K562 (cell line): ENCODE results near the gene NCOA3. TPM values are rescaled to one million over a fixed set of nuclear protein-coding genes. Genes with fewer than 3 reads are reported as not detected.

ENCODE experiments used
- ATAC-seq: fragments of 200-7000 bp; cut with Tn5 transposase; 3 replicates; pipeline ENCODE4 v1.9.1; 2020; ENCODE audit warnings: moderate library complexity
- BruUV-seq: library from RNA; stranded (reverse); fragments of 400-500 nt; replicated peaks from 2 replicates; lab custom pipeline; 2021; lab: Mats Ljungman, UMichigan
- CTCF ChIA-PET: fragments of 300-600 bp; formaldehyde crosslinking; extraction: SDS; loops from one replicate; lab custom pipeline; 2021; ENCODE audit warnings: low intra/inter-chr PET ratio; lab: Yijun Ruan, JAX
- POLR2A ChIA-PET: fragments of 300-600, 350-650 bp; sonication (Branson Sonifier 250); formaldehyde crosslinking; extraction: SDS; loops from one replicate; lab custom pipeline; 2021; ENCODE audit warnings: antibody characterized with exemption, inconsistent platforms; lab: Yijun Ruan, JAX
- DNase-seq, 4 experiments: peaks; one replicate each; pipeline versions ENCODE4 v3.0.0 to v3.0.0-alpha.2; 2011 to 2018; ENCODE audit warnings: low spot score in 3 of 4, mixed read lengths in 3 of 4; ENCODE audit errors: extremely low read depth in 1 of 4
- FAIRE-seq: peaks from 2 replicates; lab custom pipeline; 2011; peaks lifted over from hg19 to GRCh38; lab: Jason Lieb, UNC
- H2AFZ ChIP-seq: 2 replicates; pipeline ENCODE4 v1.6.0; 2011; ENCODE audit warnings: low read depth, low read length, control low read depth, inconsistent platforms
- H3K27ac ChIP-seq: fragments of 200-600 bp; 3 replicates; pipeline ENCODE4 v1.8.0; 2011; ENCODE audit warnings: low read depth, mild to moderate bottlenecking, control low read depth, inconsistent platforms, low read length, moderate library complexity, mixed read lengths; ENCODE audit errors: extremely low read depth
- H3K27me3 ChIP-seq, 2 experiments: fragments of 300-600 bp in 1 of 2; 2 replicates in 1 of 2; 3 replicates in 1 of 2; pipeline versions ENCODE4 v1.6.0 to v1.8.0; 2011; ENCODE audit warnings: inconsistent platforms in 2 of 2, low read length in 2 of 2, mild to moderate bottlenecking in 1 of 2, mixed read lengths in 1 of 2, moderate library complexity in 1 of 2; ENCODE audit not compliant: control insufficient read depth in 2 of 2, insufficient read depth in 2 of 2
- H3K36me3 ChIP-seq: fragments of 300-600 bp; 3 replicates; pipeline ENCODE4 v1.8.0; 2011; ENCODE audit warnings: mild to moderate bottlenecking, low read length, inconsistent platforms; ENCODE audit not compliant: control insufficient read depth, insufficient read depth
- H3K4me1 ChIP-seq, 2 experiments: fragments of 200-600 bp in 1 of 2; replicated peaks in 1 of 2; 2 replicates in 1 of 2; 3 replicates in 1 of 2; pipeline versions ENCODE4 v1.5.1 to v1.8.0; 2011; ENCODE audit warnings: inconsistent platforms in 2 of 2, low read length in 2 of 2, mild to moderate bottlenecking in 1 of 2, mixed read lengths in 1 of 2, moderate library complexity in 1 of 2; ENCODE audit not compliant: control insufficient read depth in 2 of 2, insufficient read depth in 2 of 2
- H3K4me2 ChIP-seq: 2 replicates; pipeline ENCODE4 v1.6.1; 2011; ENCODE audit warnings: low read length, control low read depth, inconsistent platforms, mixed read lengths; ENCODE audit not compliant: insufficient read depth
- H3K4me3 ChIP-seq: fragments of 200-600 bp; sonication (generic), shearing (Covaris generic); 2 replicates; pipeline ENCODE4 v1.5.1; 2016; ENCODE audit warnings: control low read depth, inconsistent platforms
- H3K79me2 ChIP-seq: fragments of 200-600 bp; 3 replicates; pipeline ENCODE4 v1.8.0; 2011; ENCODE audit warnings: low read length, inconsistent platforms; ENCODE audit not compliant: control insufficient read depth, insufficient read depth
- H3K9ac ChIP-seq, 2 experiments: 2 replicates each; pipeline versions ENCODE4 v1.6.0 to v1.6.1; 2011; ENCODE audit warnings: low read depth in 2 of 2, low read length in 2 of 2, control low read depth in 1 of 2, inconsistent platforms in 1 of 2, mild to moderate bottlenecking in 1 of 2, mixed read lengths in 1 of 2; ENCODE audit not compliant: insufficient read depth in 1 of 2
- H3K9me1 ChIP-seq: one replicate; pipeline ENCODE4 v1.6.0; 2011; ENCODE audit warnings: inconsistent platforms, mild to moderate bottlenecking, low read length, moderate library complexity; ENCODE audit not compliant: control insufficient read depth, insufficient read depth
- H3K9me3 ChIP-seq: replicated peaks from 2 replicates; pipeline ENCODE4 v1.5.1; 2011; ENCODE audit warnings: low read depth, low read length, inconsistent platforms; ENCODE audit not compliant: control insufficient read depth, insufficient read depth
- H4K20me1 ChIP-seq: replicated peaks from 2 replicates; pipeline ENCODE4 v1.6.1; 2011; ENCODE audit warnings: low read length, inconsistent platforms, mixed read lengths; ENCODE audit not compliant: control insufficient read depth, insufficient read depth
- AFF1 ChIP-seq, 2 experiments: fragments of 450-650 bp; IDR thresholded peaks; 2 replicates each; pipeline ENCODE4 v1.6.1; 2018; ENCODE audit warnings: mild to moderate bottlenecking in 2 of 2, low read depth in 1 of 2; ENCODE audit not compliant: partially characterized antibody in 2 of 2
- ETS2 ChIP-seq: IDR thresholded peaks from 2 replicates; pipeline ENCODE4 v1.6.1; 2016; ENCODE audit warnings: borderline replicate concordance, missing genetic modification characterization, mild to moderate bottlenecking, moderate library complexity, missing compliant biosample characterization; ENCODE audit not compliant: poor library complexity, severe bottlenecking
- HMBOX1 ChIP-seq: sonication (generic); IDR thresholded peaks from 2 replicates; pipeline ENCODE4 v1.6.1; 2016
- KAT8 ChIP-seq: fragments of 450-650 bp; IDR thresholded peaks from 2 replicates; pipeline ENCODE4 v1.6.1; 2016; ENCODE audit warnings: low read depth, mild to moderate bottlenecking
- MNT ChIP-seq, 2 experiments: fragments of 450-650 bp; conservative IDR thresholded peaks; 2 replicates each; pipeline ENCODE4 v1.6.1; 2017; ENCODE audit warnings: mild to moderate bottlenecking in 2 of 2, moderate library complexity in 2 of 2
- PBX2 ChIP-seq, 2 experiments: IDR thresholded peaks in 1 of 2; conservative IDR thresholded peaks in 1 of 2; 2 replicates each; pipeline ENCODE4 v1.6.1; 2016; ENCODE audit warnings: low read depth in 2 of 2, mild to moderate bottlenecking in 1 of 2, missing compliant biosample characterization in 1 of 2, missing genetic modification characterization in 1 of 2, moderate library complexity in 1 of 2
- ZBTB17 ChIP-seq: fragments of 450-650 bp; formaldehyde crosslinking; IDR thresholded peaks from 2 replicates; pipeline ENCODE4 v1.4.0; 2020; ENCODE audit warnings: mild to moderate bottlenecking
- ZFP1 ChIP-seq: fragments of 450-650 bp; formaldehyde crosslinking; IDR thresholded peaks from 2 replicates; pipeline ENCODE4 v1.4.0; 2020; ENCODE audit warnings: mild to moderate bottlenecking, mixed read lengths
- WGBS: fragments of 100-300 bp; shearing (Covaris generic); methylation state at CpG from one replicate; pipeline ENCODE4 v1.1.6; 2016; ENCODE audit warnings: low coverage, mixed read lengths; ENCODE audit not compliant: insufficient coverage; ENCODE audit errors: missing lambda C conversion rate; 5-methylcytosine and 5-hydroxymethylcytosine counted together
- in situ Hi-C: fragments of 300-500 bp; cut with MboI; formaldehyde crosslinking; loops from 4 replicates; pipeline ENCODE4 v1.15.0; 2018; ENCODE audit warnings: inconsistent platforms, mixed read lengths
- intact Hi-C: fragments of 100-400 bp; cut with micrococcal nuclease; formaldehyde crosslinking; loops from 2 replicates; pipeline ENCODE4 v1.14.2; 2022
- polyA plus RNA-seq, 8 experiments: library from polyadenylated mRNA; depleted of rRNA in 4 of 8; stranded (reverse) in 5 of 8; unstranded in 3 of 8; fragments of >200 nt; fragmentation: Nextera tagmentation in 2 of 8; fragmentation: Illumina TruSeq in 1 of 8; extraction: Ambion mirVana in 2 of 8; extraction: Trizol in 1 of 8; gene quantifications; 2 replicates each; pipeline versions ENCODE4 v1.2.1 to v1.2.3, GENCODE V29; 2011 to 2014; ENCODE audit warnings: inconsistent platforms in 1 of 8, missing spikeins in 1 of 8
- total RNA-seq, 7 experiments: library from RNA; depleted of rRNA in 6 of 7; stranded (reverse); fragments of >200 nt in 6 of 7; fragmentation: Illumina TruSeq in 2 of 7; extraction: Trizol in 2 of 7; gene quantifications; 2 replicates each; pipeline versions ENCODE4 v1.2.1 to v1.2.3, GENCODE V29; 2011 to 2021; ENCODE audit warnings: low replicate concordance in 1 of 7

NCOA3 gene
- total and polyA plus RNA-seq, 9 of the 15 experiments (the other 6 are each of a cell fraction or from before 2014, with no cell fraction given): 3.2 to 24.3 (median 14.4) TPM

- Histone ChIP-seq H3K9me1 (no peaks in the 10 kb centered on the region), H4K20me1 (no peaks in the 10 kb centered on the region; the same call in 1 of the 2 replicates), H3K79me2 (peaks cover 68% of the 10 kb centered on the region), H3K4me2 (peak overlapping the region; percentile 88), H3K4me1 (peaks cover 6 to 8% of the 10 kb centered on the region in 2 experiments; a peak in 3 of 5 replicates), H3K27ac (peak overlapping the region; percentile 82), H3K27me3 (no peaks in the 10 kb centered on the region), H2AFZ (peak overlapping the region; percentile 85), H3K4me3 (peak overlapping the region; percentile 98), H3K36me3 (no peaks in the 10 kb centered on the region), H3K9me3 (no peaks in the 10 kb centered on the region), H3K9ac (peak overlapping the region; percentile 91 to 98)
- FAIRE-seq (peak; percentile 15), ATAC-seq (peak; percentile 29), DNase-seq (peak; percentile 43 to 49 (median 44))
- ChIA-PET CTCF (no interaction called here), POLR2A (interaction anchor here (0.5 to 4.2 kb wide), 16 partner anchors 9 to 1694 kb away, joined by 3 to 43 read pairs (median 4); no protein-coding TSS in a partner anchor)
- BruUV-seq: TSS peak; percentile 51
- WGBS: 2% methylated on average over 28 of the region's 34 CpGs
- in situ Hi-C loops: loop anchor here (10.0 kb wide), 1 partner anchor 122 kb away; no protein-coding TSS in a partner anchor
- intact Hi-C loops: loop anchor here (2.0 to 5.0 kb wide), 2 partner anchors 72 to 120 kb away; no protein-coding TSS in a partner anchor
- no peak for TF ChIP-seq PBX2 (CRISPR knock-in tag; IDR thresholded peaks at IDR 0.05; ENCODE audit: low read depth)
- no peak for TF ChIP-seq PBX2 (tag; conservative IDR thresholded peaks at IDR 0.05; ENCODE audit: low read depth)
- no peak for TF ChIP-seq MNT (conservative IDR thresholded peaks at IDR 0.05)
- no peak for TF ChIP-seq ZFP1 (CRISPR knock-in tag)
- TF ChIP-seq ZBTB17: no peak
- TF ChIP-seq ETS2 (tag): no peak
- peak in 1 of 2 experiments; percentile 33 for TF ChIP-seq AFF1 (IDR thresholded peaks at IDR 0.05; ENCODE audit: low read depth in 1 of 2, partially characterized antibody in 2 of 2)
- TF ChIP-seq HMBOX1: peak; percentile 59
- 0 out of 2 replicates have a peak, but pooled peaks have one; percentile 12 for TF ChIP-seq KAT8
Measured at GRCh38 chr20:47502271-47503239, 868 bp downstream of the NCOA3 start.
